ENCODE data around the gene TSKU. TPM values are rescaled to one million over a fixed set of nuclear protein-coding genes. Genes with fewer than 3 reads are reported as not detected.

The TSKU gene
- total RNA-seq, 2 experiments from 2014 or later: 1.5 to 1.8 TPM

DNA sequence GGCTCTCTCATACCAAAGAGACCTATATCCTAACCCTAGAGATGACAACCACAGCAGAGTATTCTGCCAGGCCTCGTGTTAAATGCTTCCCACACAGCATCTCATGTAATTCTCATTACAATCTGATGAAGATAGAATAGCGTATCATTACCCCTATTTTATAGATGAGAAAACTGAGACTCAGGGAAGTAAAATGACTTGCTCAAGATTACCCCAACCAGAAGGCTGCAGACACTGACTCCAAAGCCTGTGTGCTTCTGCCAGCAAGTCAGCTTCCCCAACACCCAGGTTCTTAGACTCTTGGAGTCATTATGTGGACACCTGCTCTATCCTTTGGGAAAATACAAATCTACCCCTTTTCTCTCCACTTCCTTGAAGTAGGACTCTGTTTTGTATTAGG is 23.6 kb upstream of the TSKU start:
- no peak for TF ChIP-seq EZH2phosphoT487 (IDR thresholded peaks at IDR 0.05; ENCODE audit: borderline replicate concordance, low read depth, low read length)
- Histone ChIP-seq H3K36me3 (ENCODE audit: insufficient read depth, low read length) (no peaks in the 10 kb centered on the region), H3K4me2 (ENCODE audit: low read length) (no peak overlapping the region), H3K4me1 (ENCODE audit: insufficient read depth, low read length, poor library complexity, severe bottlenecking) (no peaks in the 10 kb centered on the region), H2AFZ (ENCODE audit: low read length) (no peak overlapping the region), H3K9me2 (ENCODE audit: insufficient read depth, low read length) (no peaks in the 10 kb centered on the region), H4K20me1 (ENCODE audit: insufficient read depth, low read length) (no peaks in the 10 kb centered on the region), H3K9me3 (ENCODE audit: low read length) (no peaks in the 10 kb centered on the region), H3K79me2 (ENCODE audit: insufficient read depth, low read depth, low read length) (no peaks in the 10 kb centered on the region), H3K4me3 (ENCODE audit: low read depth, low read length, poor library complexity, severe bottlenecking) (no peak overlapping the region), H3K27ac (ENCODE audit: low read depth, low read length, poor library complexity, severe bottlenecking) (no peak overlapping the region)
- BruUV-seq (replicated peaks): no TSS peak
- CTCF ChIA-PET (ENCODE audit: unreplicated experiment): no interaction called here
- POLR2A ChIA-PET: no interaction called here
- no peak for DNase-seq (ENCODE audit: low spot score)
- intact Hi-C loops (cut with micrococcal nuclease; ENCODE audit: unreplicated experiment): no loop called here

DNA sequence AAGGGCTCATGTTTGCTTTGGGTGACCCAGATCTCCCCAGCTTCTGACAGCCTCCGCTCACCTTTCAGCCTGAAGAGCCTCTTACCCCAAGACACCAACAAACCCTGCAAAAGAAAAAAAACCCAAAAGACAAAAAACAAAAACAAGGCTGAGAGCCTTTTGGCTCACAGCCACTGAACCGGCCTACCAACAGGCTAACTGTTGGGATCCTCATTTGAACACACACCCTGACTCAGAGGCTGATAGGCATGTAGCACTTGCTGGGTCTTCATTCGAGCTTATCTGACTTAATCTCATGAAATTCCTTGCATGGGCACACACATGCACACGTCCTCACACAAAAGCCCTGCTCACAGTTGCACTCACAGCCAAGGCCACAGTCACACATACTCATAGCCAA is 22.9 kb upstream of the TSKU start:
- no peaks in the 10 kb centered on the region for H4K20me1 ChIP-seq (ENCODE audit: insufficient read depth, low read length)
- intact Hi-C loops (cut with micrococcal nuclease; ENCODE audit: unreplicated experiment): no loop called here
- no peaks in the 10 kb centered on the region for H3K4me1 ChIP-seq (ENCODE audit: insufficient read depth, low read length, poor library complexity, severe bottlenecking)
- no peaks in the 10 kb centered on the region for H3K9me3 ChIP-seq (ENCODE audit: low read length)
- H3K4me2 ChIP-seq (ENCODE audit: low read length): no peak overlapping the region
- no peak overlapping the region for H3K27ac ChIP-seq (ENCODE audit: low read depth, low read length, poor library complexity, severe bottlenecking)
- no peaks in the 10 kb centered on the region for H3K9me2 ChIP-seq (ENCODE audit: insufficient read depth, low read length)
- no TSS peak for BruUV-seq (replicated peaks)
- TF ChIP-seq CTCF (conservative IDR thresholded peaks at IDR 0.05; ENCODE audit: low read length) (no peak), EZH2phosphoT487 (IDR thresholded peaks at IDR 0.05; ENCODE audit: borderline replicate concordance, low read depth, low read length) (no peak)
- H3K79me2 ChIP-seq (ENCODE audit: insufficient read depth, low read depth, low read length): no peaks in the 10 kb centered on the region
- POLR2A ChIA-PET: interaction anchor here (0.6 kb wide), 1 partner anchor 26 kb away, joined by 3 read pairs; no protein-coding TSS in a partner anchor
- H3K4me3 ChIP-seq (ENCODE audit: low read depth, low read length, poor library complexity, severe bottlenecking): no peak overlapping the region
- H2AFZ ChIP-seq (ENCODE audit: low read length): no peak overlapping the region
- CTCF ChIA-PET (ENCODE audit: unreplicated experiment): no interaction called here
- no peaks in the 10 kb centered on the region for H3K36me3 ChIP-seq (ENCODE audit: insufficient read depth, low read length)
- no peak for DNase-seq (ENCODE audit: low spot score)

DNA sequence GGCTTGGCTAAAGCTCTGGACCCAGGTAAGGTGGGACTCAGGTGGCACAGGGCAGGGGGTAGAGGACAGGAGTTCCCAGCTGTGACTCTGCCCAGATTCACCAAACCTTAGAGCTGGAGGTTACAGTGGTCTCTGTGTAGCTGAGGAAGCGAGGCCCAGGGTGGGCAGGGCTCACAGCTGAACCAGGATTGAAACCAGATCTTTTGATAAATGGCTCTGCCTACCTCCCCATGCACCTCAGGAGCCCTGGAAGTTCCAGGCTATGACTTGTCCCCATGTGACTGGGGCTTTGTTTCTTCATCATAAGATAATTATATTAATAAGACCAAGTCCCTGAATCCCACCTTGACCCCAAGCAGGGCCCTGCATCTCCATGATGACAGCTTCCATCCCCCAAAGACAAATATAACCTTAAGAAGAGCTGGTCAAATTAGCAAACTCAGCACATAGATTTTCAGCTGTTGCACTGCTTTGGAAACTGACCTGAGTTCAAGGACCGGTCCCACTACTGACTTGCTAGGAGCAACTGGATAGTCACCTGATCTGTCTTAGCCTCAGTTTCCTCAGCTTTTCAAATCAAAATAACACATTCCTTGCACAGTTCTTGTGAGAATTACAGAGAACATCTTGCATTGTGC is 21.3 kb upstream of the TSKU start:
- Histone ChIP-seq H3K4me1 (ENCODE audit: insufficient read depth, low read length, poor library complexity, severe bottlenecking) (no peaks in the 10 kb centered on the region), H3K79me2 (ENCODE audit: insufficient read depth, low read depth, low read length) (no peaks in the 10 kb centered on the region), H3K36me3 (ENCODE audit: insufficient read depth, low read length) (no peaks in the 10 kb centered on the region), H3K9me2 (ENCODE audit: insufficient read depth, low read length) (no peaks in the 10 kb centered on the region), H4K20me1 (ENCODE audit: insufficient read depth, low read length) (no peaks in the 10 kb centered on the region), H3K9me3 (ENCODE audit: low read length) (no peaks in the 10 kb centered on the region), H3K27ac (ENCODE audit: low read depth, low read length, poor library complexity, severe bottlenecking) (no peak overlapping the region), H2AFZ (ENCODE audit: low read length) (no peak overlapping the region), H3K4me3 (ENCODE audit: low read depth, low read length, poor library complexity, severe bottlenecking) (no peak overlapping the region), H3K4me2 (ENCODE audit: low read length) (no peak overlapping the region)
- intact Hi-C loops (cut with micrococcal nuclease; ENCODE audit: unreplicated experiment): no loop called here
- TF ChIP-seq EZH2phosphoT487 (IDR thresholded peaks at IDR 0.05; ENCODE audit: borderline replicate concordance, low read depth, low read length) (no peak), CTCF (conservative IDR thresholded peaks at IDR 0.05; ENCODE audit: low read length) (no peak)
- BruUV-seq (replicated peaks): no TSS peak
- ChIA-PET CTCF (ENCODE audit: unreplicated experiment) (interaction anchor here (0.7 kb wide), 1 partner anchor 18 kb away, joined by 3 read pairs; no protein-coding TSS in a partner anchor), POLR2A (no interaction called here)
- no peak for DNase-seq (ENCODE audit: low spot score)

Data from OCI-LY7 (cell line).